Activated naive CD4-positive, alpha-beta T cell treated with anti-CD3 and anti-CD28 coated beads, Interleukin-2, amount 10 ng/mL, durations not matched to agents 7 days and 5 days (primary cell): ENCODE measurements around the gene PLA2G4C.

Experiments
- CTCF ChIA-PET: fragments of 350-600 bp; sonication (Branson Sonifier 250); formaldehyde crosslinking; loops from one replicate; lab custom pipeline; 2021; ENCODE audit warnings: antibody characterized with exemption; lab: Charles Lee
- DNase-seq: peaks from one replicate; pipeline ENCODE4 v3.0.0-alpha.2; 2020
- H3K27ac Mint-ChIP-seq: one replicate; pipeline ENCODE4 v1.8.0; 2021; ENCODE audit warnings: mild to moderate bottlenecking, moderate library complexity, mixed read lengths
- H3K27me3 Mint-ChIP-seq: one replicate; pipeline ENCODE4 v1.8.0; 2021; ENCODE audit warnings: mild to moderate bottlenecking, mixed read lengths
- H3K36me3 Mint-ChIP-seq: one replicate; pipeline ENCODE4 v1.8.0; 2021; ENCODE audit warnings: mixed read lengths
- H3K4me1 Mint-ChIP-seq: one replicate; pipeline ENCODE4 v1.8.0; 2021; ENCODE audit warnings: mixed read lengths
- H3K4me3 Mint-ChIP-seq: one replicate; pipeline ENCODE4 v1.8.0; 2021; ENCODE audit warnings: mild to moderate bottlenecking, moderate library complexity, mixed read lengths
- H3K9me3 Mint-ChIP-seq: one replicate; pipeline ENCODE4 v1.8.0; 2021; ENCODE audit warnings: mixed read lengths

The PLA2G4C gene

GRCh38 chr19:48023518-48023917, 87.1 kb downstream of the PLA2G4C start:
- no peak overlapping the region for H3K27ac Mint-ChIP-seq
- no peaks in the 10 kb centered on the region for H3K9me3 Mint-ChIP-seq
- no peaks in the 10 kb centered on the region for H3K4me1 Mint-ChIP-seq
- peaks cover 36% of the 10 kb centered on the region for H3K27me3 Mint-ChIP-seq
- no peak for DNase-seq
- H3K4me3 Mint-ChIP-seq = no peak overlapping the region
- H3K36me3 Mint-ChIP-seq = no peaks in the 10 kb centered on the region
- CTCF ChIA-PET = no interaction called here

GRCh38 chr19:48023011-48023410, 87.6 kb downstream of the PLA2G4C start:
- H3K27me3 Mint-ChIP-seq = peaks cover 33% of the 10 kb centered on the region

DNA sequence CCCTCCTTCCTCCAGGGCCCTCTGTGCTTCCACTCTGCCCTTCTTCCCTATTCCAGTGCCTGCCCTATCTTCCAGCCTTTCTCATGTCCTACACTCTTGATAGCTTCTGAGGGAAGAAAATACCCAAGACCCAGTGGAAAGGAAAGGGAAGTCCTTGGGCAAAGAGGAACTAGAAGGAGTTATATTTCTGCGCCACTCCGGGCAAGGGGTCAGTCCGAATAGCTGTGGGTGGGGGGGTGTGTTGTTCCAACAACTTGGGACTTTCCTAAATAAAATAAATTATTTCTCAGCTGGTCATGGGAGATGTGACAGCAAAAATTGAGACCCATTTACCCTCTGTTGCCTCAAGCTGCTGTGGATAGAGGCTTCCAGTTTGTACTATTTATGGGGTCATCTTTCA, 89.9 kb downstream of the PLA2G4C start:
- no peak overlapping the region for H3K27ac Mint-ChIP-seq
- no peaks in the 10 kb centered on the region for H3K4me1 Mint-ChIP-seq
- DNase-seq = no peak
- no peaks in the 10 kb centered on the region for H3K36me3 Mint-ChIP-seq
- peaks cover 25% of the 10 kb centered on the region for H3K27me3 Mint-ChIP-seq
- CTCF ChIA-PET = no interaction called here
- H3K9me3 Mint-ChIP-seq = no peaks in the 10 kb centered on the region
- no peak overlapping the region for H3K4me3 Mint-ChIP-seq

More at GRCh38 chr19:48023011-48023410, 87.6 kb downstream of the PLA2G4C start:
- no peak for DNase-seq
- CTCF ChIA-PET = interaction anchor here (0.6 kb wide), 1 partner anchor 37 kb away, joined by 4 read pairs; no protein-coding TSS in a partner anchor
- Mint-ChIP-seq H3K27ac (no peak overlapping the region), H3K36me3 (no peaks in the 10 kb centered on the region), H3K9me3 (no peaks in the 10 kb centered on the region), H3K4me1 (no peaks in the 10 kb centered on the region), H3K4me3 (no peak overlapping the region)

GRCh38 chr19:48010932-48011758, 99.5 kb downstream of the PLA2G4C start:
- CTCF ChIA-PET = no interaction called here
- no peaks in the 10 kb centered on the region for H3K4me1 Mint-ChIP-seq
- no peak for DNase-seq
- H3K27ac Mint-ChIP-seq = no peak overlapping the region
- H3K36me3 Mint-ChIP-seq = no peaks in the 10 kb centered on the region
- no peaks in the 10 kb centered on the region for H3K9me3 Mint-ChIP-seq
- H3K4me3 Mint-ChIP-seq = no peak overlapping the region
- H3K27me3 Mint-ChIP-seq = peaks cover 3% of the 10 kb centered on the region

DNA sequence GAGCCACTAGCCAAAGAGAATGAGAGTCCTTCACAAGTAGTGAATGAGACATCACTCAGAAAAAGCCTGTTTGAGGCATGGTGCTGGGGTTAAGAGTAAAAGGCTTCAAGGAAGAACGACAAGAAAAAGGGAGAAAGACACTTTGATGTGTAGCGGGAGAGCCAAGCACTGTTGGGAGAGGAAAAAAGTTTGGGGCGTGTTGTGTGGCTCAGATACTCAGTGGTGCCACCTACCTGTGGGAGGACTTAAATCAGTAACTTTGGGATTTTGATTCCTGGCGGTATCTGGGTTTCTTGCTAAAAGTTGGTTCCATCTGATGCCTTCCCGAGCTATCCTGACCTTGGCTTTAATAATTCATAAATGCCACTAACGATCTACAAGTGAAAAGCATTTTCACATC, 103.9 kb downstream of the PLA2G4C start:
- Mint-ChIP-seq H3K36me3 (no peaks in the 10 kb centered on the region), H3K27ac (no peak overlapping the region), H3K9me3 (no peaks in the 10 kb centered on the region), H3K4me1 (no peaks in the 10 kb centered on the region), H3K4me3 (no peak overlapping the region), H3K27me3 (peaks cover 9% of the 10 kb centered on the region)
- DNase-seq = no peak
- CTCF ChIA-PET = no interaction called here

GRCh38 chr19:48004236-48004635, 106.4 kb downstream of the PLA2G4C start:
- no peaks in the 10 kb centered on the region for H3K4me1 Mint-ChIP-seq
- H3K4me3 Mint-ChIP-seq = no peak overlapping the region
- H3K36me3 Mint-ChIP-seq = no peaks in the 10 kb centered on the region
- no peak overlapping the region for H3K27ac Mint-ChIP-seq
- no peaks in the 10 kb centered on the region for H3K9me3 Mint-ChIP-seq
- H3K27me3 Mint-ChIP-seq = peaks cover 9% of the 10 kb centered on the region
- DNase-seq = no peak
- CTCF ChIA-PET = interaction anchor here (1.0 kb wide), 1 partner anchor 99 kb away, joined by 3 read pairs; no protein-coding TSS in a partner anchor

GRCh38 chr19:48000846-48001245, 109.8 kb downstream of the PLA2G4C start:
- H3K9me3 Mint-ChIP-seq = no peaks in the 10 kb centered on the region
- H3K27me3 Mint-ChIP-seq = peaks cover 13% of the 10 kb centered on the region
- no peak overlapping the region for H3K4me3 Mint-ChIP-seq
- no peaks in the 10 kb centered on the region for H3K36me3 Mint-ChIP-seq
- no peaks in the 10 kb centered on the region for H3K4me1 Mint-ChIP-seq
- DNase-seq = no peak
- CTCF ChIA-PET = no interaction called here
- no peak overlapping the region for H3K27ac Mint-ChIP-seq

DNA sequence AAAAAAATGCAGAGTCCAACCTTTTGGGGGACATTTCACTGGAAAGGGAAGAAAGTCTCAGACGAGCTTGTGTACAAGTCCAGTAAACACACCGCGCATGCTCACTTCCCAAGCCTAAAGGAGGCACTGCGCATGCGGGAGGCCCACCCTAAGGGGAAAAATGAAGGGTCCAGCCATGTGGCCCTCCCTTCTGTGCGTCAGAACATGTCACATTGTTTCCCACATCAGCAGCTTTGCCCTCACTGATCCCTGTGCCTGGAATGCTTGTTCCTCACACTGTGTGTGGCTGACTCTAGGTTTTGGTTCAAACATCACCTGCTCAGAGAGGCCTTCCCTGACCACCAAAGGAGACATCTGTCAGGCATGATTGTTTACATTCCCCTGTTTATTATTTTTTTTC, 111.8 kb downstream of the PLA2G4C start:
- no peaks in the 10 kb centered on the region for H3K4me1 Mint-ChIP-seq

More for the DNA sequence above, 111.8 kb downstream of the PLA2G4C start:
- H3K9me3 Mint-ChIP-seq = no peaks in the 10 kb centered on the region
- CTCF ChIA-PET = no interaction called here
- peaks cover 7% of the 10 kb centered on the region for H3K27me3 Mint-ChIP-seq
- no peaks in the 10 kb centered on the region for H3K36me3 Mint-ChIP-seq
- H3K4me3 Mint-ChIP-seq = no peak overlapping the region
- no peak for DNase-seq
- H3K27ac Mint-ChIP-seq = no peak overlapping the region
